Neural cell (in vitro differentiated cells): Measurements from ENCODE around the gene DCST1. TPM values are rescaled to one million over a fixed set of nuclear protein-coding genes. Genes with fewer than 3 reads are reported as not detected.

Experiments
- H2AFZ ChIP-seq: fragments of 200-600, 300-800 bp; sonication (generic), shearing (Covaris generic); 2 replicates; pipeline ENCODE4 v1.6.0; 2014; ENCODE audit warnings: low read depth, mild to moderate bottlenecking, antibody characterized with exemption, low read length, moderate library complexity
- H3F3A ChIP-seq: fragments of 200-600 bp; shearing (Covaris generic); 2 replicates; pipeline ENCODE4 v1.6.1; 2016; ENCODE audit warnings: mild to moderate bottlenecking, moderate library complexity, mixed read lengths, antibody characterized with exemption, low read length; ENCODE audit not compliant: insufficient read depth, poor library complexity, severe bottlenecking
- H3K27ac ChIP-seq: fragments of 200-600, 300-800 bp; sonication (generic), shearing (Covaris generic); 2 replicates; pipeline ENCODE4 v1.5.1; 2014; ENCODE audit warnings: mild to moderate bottlenecking, low read length, moderate library complexity
- H3K27me3 ChIP-seq: fragments of 300-800, 200-600 bp; sonication (generic), shearing (Covaris generic); 2 replicates; pipeline ENCODE4 v1.6.0; 2014; ENCODE audit warnings: mild to moderate bottlenecking, low read depth, low read length, moderate library complexity; ENCODE audit not compliant: insufficient read depth
- H3K36me3 ChIP-seq: fragments of 300-800, 200-600 bp; sonication (generic), shearing (Covaris generic); 2 replicates; pipeline ENCODE4 v1.5.1; 2014; ENCODE audit warnings: mild to moderate bottlenecking, antibody characterized with exemption, low read length, moderate library complexity; ENCODE audit not compliant: insufficient read depth
- H3K4me2 ChIP-seq: fragments of 300-800, 200-600 bp; sonication (generic), shearing (Covaris generic); 2 replicates; pipeline ENCODE4 v1.6.0; 2014; ENCODE audit warnings: mild to moderate bottlenecking, low read length
- H3K4me3 ChIP-seq: fragments of 300-800, 200-600 bp; sonication (generic), shearing (Covaris generic); 2 replicates; pipeline ENCODE4 v1.5.1; 2014; ENCODE audit warnings: mild to moderate bottlenecking, low read length, moderate library complexity
- H3K79me2 ChIP-seq: fragments of 200-600 bp; shearing (Covaris generic); replicated peaks from 2 replicates; pipeline ENCODE4 v1.6.0; 2014; ENCODE audit warnings: mild to moderate bottlenecking, low read length, moderate library complexity; ENCODE audit not compliant: insufficient read depth
- H3K9ac ChIP-seq: fragments of 300-800, 200-600 bp; sonication (generic), shearing (Covaris generic); 2 replicates; pipeline ENCODE4 v1.6.1; 2016; ENCODE audit warnings: mild to moderate bottlenecking, low read length, mixed read lengths
- H3K9me2 ChIP-seq: fragments of 200-600 bp; shearing (Covaris generic); 2 replicates; pipeline ENCODE4 v1.6.1; 2016; ENCODE audit warnings: mild to moderate bottlenecking, low read length, mixed read lengths; ENCODE audit not compliant: insufficient read depth
- H3K9me3 ChIP-seq: fragments of 200-600, 300-800 bp; sonication (generic), shearing (Covaris generic); 2 replicates; pipeline ENCODE4 v1.6.1; 2016; ENCODE audit warnings: mild to moderate bottlenecking, mixed run types, low read length, moderate library complexity, mixed read lengths
- H4K20me1 ChIP-seq: fragments of 200-600 bp; shearing (Covaris generic); 2 replicates; pipeline ENCODE4 v1.6.1; 2016; ENCODE audit warnings: mild to moderate bottlenecking, mixed run types; ENCODE audit not compliant: insufficient read depth
- EP300 ChIP-seq: fragments of 450-650 bp; conservative IDR thresholded peaks from 2 replicates; pipeline ENCODE4 v1.6.1; 2014; ENCODE audit warnings: antibody characterized with exemption, mild to moderate bottlenecking, moderate library complexity; ENCODE audit not compliant: poor library complexity, severe bottlenecking
- EZH2 ChIP-seq: fragments of 200-600, 300-800 bp; shearing (Covaris generic), sonication (generic); IDR thresholded peaks from 2 replicates; pipeline ENCODE4 v1.6.1; 2014; ENCODE audit warnings: antibody characterized with exemption, low read length, borderline replicate concordance, mild to moderate bottlenecking; ENCODE audit not compliant: insufficient read depth, poor library complexity, severe bottlenecking
- MXI1 ChIP-seq: fragments of 450-650 bp; conservative IDR thresholded peaks from 2 replicates; pipeline ENCODE4 v1.6.1; 2014; ENCODE audit warnings: antibody characterized with exemption, mild to moderate bottlenecking; ENCODE audit not compliant: poor library complexity, severe bottlenecking
- POLR2AphosphoS5 ChIP-seq: IDR thresholded peaks from 2 replicates; pipeline ENCODE4 v1.6.1; 2012
- RAD21 ChIP-seq: fragments of 450-650 bp; conservative IDR thresholded peaks from 2 replicates; pipeline ENCODE4 v1.6.1; 2014; ENCODE audit warnings: antibody characterized with exemption, mild to moderate bottlenecking, moderate library complexity
- SMC3 ChIP-seq: fragments of 450-650 bp; conservative IDR thresholded peaks from 2 replicates; pipeline ENCODE4 v1.6.1; 2014; ENCODE audit warnings: antibody characterized with exemption, mild to moderate bottlenecking, moderate library complexity; ENCODE audit not compliant: poor library complexity
- TAF1 ChIP-seq: IDR thresholded peaks from 2 replicates; pipeline ENCODE4 v1.6.1; 2012; ENCODE audit warnings: low read depth
- polyA plus RNA-seq: library from polyadenylated mRNA; depleted of rRNA; stranded (reverse); fragments of >200 nt; gene quantifications from 2 replicates; pipeline ENCODE4 v1.2.3, GENCODE V29; 2014
- TF ChIP-seq, protein P1 (sequence below): IDR thresholded peaks from 2 replicates; pipeline ENCODE4 v1.6.1; 2012; ENCODE audit warnings: borderline replicate concordance
- TF ChIP-seq, protein P2 (sequence below): fragments of 450-650 bp; IDR thresholded peaks from 2 replicates; pipeline ENCODE4 v1.5.1; 2014; ENCODE audit warnings: antibody characterized with exemption, mild to moderate bottlenecking, moderate library complexity; ENCODE audit not compliant: poor library complexity, severe bottlenecking

Gene DCST1
- polyA plus RNA-seq, 1 donor from 2014 or later: not detected

DNA sequence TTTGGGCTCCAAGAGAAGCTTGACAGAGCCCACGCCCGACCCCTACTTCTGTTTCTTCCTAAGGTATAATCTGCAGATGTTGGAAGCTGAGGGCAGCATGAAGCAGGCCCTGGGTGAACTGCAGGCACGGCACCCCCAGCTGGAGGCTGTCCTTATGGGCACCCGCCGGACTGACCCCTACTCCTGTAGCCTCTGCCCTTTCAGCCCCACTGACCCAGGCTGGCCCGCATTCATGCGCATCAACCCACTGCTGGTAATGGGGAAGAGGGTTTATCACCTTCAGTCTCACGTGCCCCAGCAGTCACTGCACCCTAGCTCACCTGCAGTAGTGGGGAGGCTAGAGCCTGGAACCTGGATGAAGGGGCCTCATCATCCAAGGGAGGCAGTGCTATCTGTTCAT, 43.3 kb upstream of the DCST1 start (continued):
- TF ChIP-seq EZH2: no peak

GRCh38 chr1:154992721-154993571, 40.7 kb upstream of the DCST1 start:
- H3K36me3 ChIP-seq: no peaks in the 10 kb centered on the region
- H3K9ac ChIP-seq: no peak overlapping the region
- no peak overlapping the region for H3K27ac ChIP-seq

More at GRCh38 chr1:154992721-154993571, 40.7 kb upstream of the DCST1 start:
- Histone ChIP-seq H3K4me3 (no peak overlapping the region), H3F3A (no peaks in the 10 kb centered on the region), H3K79me2 (no peaks in the 10 kb centered on the region), H3K4me2 (no peak overlapping the region), H3K9me2 (no peaks in the 10 kb centered on the region), H2AFZ (no peak overlapping the region), H3K27me3 (no peaks in the 10 kb centered on the region), H3K9me3 (no peaks in the 10 kb centered on the region), H4K20me1 (no peaks in the 10 kb centered on the region)
- TF ChIP-seq RAD21: no peak
- TF ChIP-seq SMC3: no peak
- TF ChIP-seq EZH2: no peak
- TF ChIP-seq, protein P1, sequence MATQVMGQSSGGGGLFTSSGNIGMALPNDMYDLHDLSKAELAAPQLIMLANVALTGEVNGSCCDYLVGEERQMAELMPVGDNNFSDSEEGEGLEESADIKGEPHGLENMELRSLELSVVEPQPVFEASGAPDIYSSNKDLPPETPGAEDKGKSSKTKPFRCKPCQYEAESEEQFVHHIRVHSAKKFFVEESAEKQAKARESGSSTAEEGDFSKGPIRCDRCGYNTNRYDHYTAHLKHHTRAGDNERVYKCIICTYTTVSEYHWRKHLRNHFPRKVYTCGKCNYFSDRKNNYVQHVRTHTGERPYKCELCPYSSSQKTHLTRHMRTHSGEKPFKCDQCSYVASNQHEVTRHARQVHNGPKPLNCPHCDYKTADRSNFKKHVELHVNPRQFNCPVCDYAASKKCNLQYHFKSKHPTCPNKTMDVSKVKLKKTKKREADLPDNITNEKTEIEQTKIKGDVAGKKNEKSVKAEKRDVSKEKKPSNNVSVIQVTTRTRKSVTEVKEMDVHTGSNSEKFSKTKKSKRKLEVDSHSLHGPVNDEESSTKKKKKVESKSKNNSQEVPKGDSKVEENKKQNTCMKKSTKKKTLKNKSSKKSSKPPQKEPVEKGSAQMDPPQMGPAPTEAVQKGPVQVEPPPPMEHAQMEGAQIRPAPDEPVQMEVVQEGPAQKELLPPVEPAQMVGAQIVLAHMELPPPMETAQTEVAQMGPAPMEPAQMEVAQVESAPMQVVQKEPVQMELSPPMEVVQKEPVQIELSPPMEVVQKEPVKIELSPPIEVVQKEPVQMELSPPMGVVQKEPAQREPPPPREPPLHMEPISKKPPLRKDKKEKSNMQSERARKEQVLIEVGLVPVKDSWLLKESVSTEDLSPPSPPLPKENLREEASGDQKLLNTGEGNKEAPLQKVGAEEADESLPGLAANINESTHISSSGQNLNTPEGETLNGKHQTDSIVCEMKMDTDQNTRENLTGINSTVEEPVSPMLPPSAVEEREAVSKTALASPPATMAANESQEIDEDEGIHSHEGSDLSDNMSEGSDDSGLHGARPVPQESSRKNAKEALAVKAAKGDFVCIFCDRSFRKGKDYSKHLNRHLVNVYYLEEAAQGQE: no peak
- no peak for TF ChIP-seq POLR2AphosphoS5
- TF ChIP-seq, protein P2, sequence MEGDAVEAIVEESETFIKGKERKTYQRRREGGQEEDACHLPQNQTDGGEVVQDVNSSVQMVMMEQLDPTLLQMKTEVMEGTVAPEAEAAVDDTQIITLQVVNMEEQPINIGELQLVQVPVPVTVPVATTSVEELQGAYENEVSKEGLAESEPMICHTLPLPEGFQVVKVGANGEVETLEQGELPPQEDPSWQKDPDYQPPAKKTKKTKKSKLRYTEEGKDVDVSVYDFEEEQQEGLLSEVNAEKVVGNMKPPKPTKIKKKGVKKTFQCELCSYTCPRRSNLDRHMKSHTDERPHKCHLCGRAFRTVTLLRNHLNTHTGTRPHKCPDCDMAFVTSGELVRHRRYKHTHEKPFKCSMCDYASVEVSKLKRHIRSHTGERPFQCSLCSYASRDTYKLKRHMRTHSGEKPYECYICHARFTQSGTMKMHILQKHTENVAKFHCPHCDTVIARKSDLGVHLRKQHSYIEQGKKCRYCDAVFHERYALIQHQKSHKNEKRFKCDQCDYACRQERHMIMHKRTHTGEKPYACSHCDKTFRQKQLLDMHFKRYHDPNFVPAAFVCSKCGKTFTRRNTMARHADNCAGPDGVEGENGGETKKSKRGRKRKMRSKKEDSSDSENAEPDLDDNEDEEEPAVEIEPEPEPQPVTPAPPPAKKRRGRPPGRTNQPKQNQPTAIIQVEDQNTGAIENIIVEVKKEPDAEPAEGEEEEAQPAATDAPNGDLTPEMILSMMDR: no peak
- no peak for TF ChIP-seq TAF1
- TF ChIP-seq MXI1: no peak
- TF ChIP-seq EP300: no peak
